GM23338 (cell line): ENCODE data around the gene ZBTB8B. TPM values are rescaled to one million over a fixed set of nuclear protein-coding genes. Genes with fewer than 3 reads are reported as not detected.
A peak's percentile ranks its signal among the peaks of the same experiment; 100 is the strongest.

Experiments
- ATAC-seq: fragments of 200-7000 bp; cut with Tn5 transposase; 3 replicates; pipeline ENCODE4 v1.9.1; 2020
- DNase-seq: peaks from one replicate; pipeline ENCODE4 v3.0.0-alpha.2; 2015; ENCODE audit warnings: low spot score
- H2AFZ ChIP-seq: fragments of 200-600 bp; sonication (generic); 2 replicates; pipeline ENCODE4 v1.8.0; 2016; ENCODE audit warnings: antibody characterized with exemption, mild to moderate bottlenecking, moderate library complexity
- H3F3A ChIP-seq: fragments of 200-600 bp; sonication (generic); replicated peaks from 2 replicates; pipeline ENCODE4 v1.8.0; 2017; ENCODE audit warnings: antibody characterized with exemption, mixed run types, low read depth
- H3K27ac ChIP-seq: fragments of 200-600 bp; sonication (generic); 2 replicates; pipeline ENCODE4 v1.6.1; 2016; ENCODE audit warnings: low read depth
- H3K27me3 ChIP-seq: fragments of 200-600 bp; sonication (generic); 2 replicates; pipeline ENCODE4 v1.8.0; 2016; ENCODE audit warnings: mild to moderate bottlenecking, mixed run types, moderate library complexity; ENCODE audit not compliant: insufficient read depth
- H3K36me3 ChIP-seq: fragments of 200-600 bp; sonication (generic); 2 replicates; pipeline ENCODE4 v1.8.0; 2016; ENCODE audit warnings: mild to moderate bottlenecking; ENCODE audit not compliant: insufficient read depth
- H3K4me1 ChIP-seq: fragments of 200-600 bp; sonication (generic); 2 replicates; pipeline ENCODE4 v1.8.0; 2016; ENCODE audit warnings: mild to moderate bottlenecking, moderate library complexity; ENCODE audit not compliant: insufficient read depth
- H3K4me2 ChIP-seq: fragments of 200-600 bp; sonication (generic); 2 replicates; pipeline ENCODE4 v1.7.1; 2017; ENCODE audit warnings: mixed run types
- H3K4me3 ChIP-seq: fragments of 200-600 bp; sonication (generic); 2 replicates; pipeline ENCODE4 v1.6.1; 2016; ENCODE audit warnings: mixed run types
- H3K79me2 ChIP-seq: fragments of 200-600 bp; sonication (generic); replicated peaks from 2 replicates; pipeline ENCODE4 v1.8.0; 2017; ENCODE audit warnings: mild to moderate bottlenecking; ENCODE audit not compliant: insufficient read depth
- H3K9me2 ChIP-seq: fragments of 200-600 bp; sonication (generic); 2 replicates; pipeline ENCODE4 v1.8.0; 2017; ENCODE audit not compliant: insufficient read depth
- H4K20me1 ChIP-seq: fragments of 200-600 bp; sonication (generic); replicated peaks from 2 replicates; pipeline ENCODE4 v1.8.0; 2017; ENCODE audit warnings: mild to moderate bottlenecking; ENCODE audit not compliant: insufficient read depth
- H3K27ac Mint-ChIP-seq: 2 replicates; pipeline ENCODE4 v1.8.0; 2020; ENCODE audit warnings: inconsistent platforms, mild to moderate bottlenecking, moderate library complexity, mixed read lengths
- H3K27me3 Mint-ChIP-seq: 3 replicates; pipeline ENCODE4 v1.8.0; 2022; ENCODE audit warnings: low read depth, mild to moderate bottlenecking, moderate library complexity, mixed read lengths, inconsistent platforms; ENCODE audit not compliant: insufficient read depth, poor library complexity
- H3K36me3 Mint-ChIP-seq: 3 replicates; pipeline ENCODE4 v1.8.0; 2021; ENCODE audit warnings: low read depth, mild to moderate bottlenecking, inconsistent platforms, moderate library complexity, mixed read lengths
- H3K4me1 Mint-ChIP-seq: 3 replicates; pipeline ENCODE4 v1.8.0; 2020; ENCODE audit warnings: mild to moderate bottlenecking, inconsistent platforms, mixed read lengths
- H3K4me3 Mint-ChIP-seq: 3 replicates; pipeline ENCODE4 v1.8.0; 2021; ENCODE audit warnings: moderate library complexity, mild to moderate bottlenecking, inconsistent platforms, mixed read lengths
- H3K9me3 Mint-ChIP-seq: 3 replicates; pipeline ENCODE4 v1.8.0; 2020; ENCODE audit warnings: moderate library complexity, mild to moderate bottlenecking, inconsistent platforms, mixed read lengths
- CREB1 ChIP-seq: fragments of 250-450 bp; sonication (Bioruptor Pico); IDR thresholded peaks from 2 replicates; pipeline ENCODE4 v1.5.0; 2020; ENCODE audit warnings: low read depth, mild to moderate bottlenecking, moderate library complexity
- CTCF ChIP-seq, 2 experiments: fragments of 200-600 bp in 1 of 2; sonication (generic) in 1 of 2; conservative IDR thresholded peaks; 2 replicates each; pipeline versions ENCODE4 v1.5.1 to v1.6.1; 2016 to 2017; ENCODE audit warnings: antibody characterized with exemption in 2 of 2, low read depth in 2 of 2, mild to moderate bottlenecking in 2 of 2, moderate library complexity in 1 of 2
- ETS1 ChIP-seq: IDR thresholded peaks from 2 replicates; pipeline ENCODE4 v1.6.1; 2016; ENCODE audit warnings: antibody characterized with exemption
- EZH2 ChIP-seq: fragments of 200-600 bp; sonication (generic); IDR thresholded peaks from one replicate; pipeline ENCODE4 v1.8.0; 2017; ENCODE audit warnings: antibody characterized with exemption, mild to moderate bottlenecking, low read depth; ENCODE audit not compliant: unreplicated experiment
- EZH2phosphoT487 ChIP-seq: fragments of 200-600 bp; sonication (generic); IDR thresholded peaks from one replicate; pipeline ENCODE4 v1.8.1; 2018; ENCODE audit warnings: antibody characterized with exemption; ENCODE audit not compliant: unreplicated experiment
- JUNB ChIP-seq: IDR thresholded peaks from one replicate; pipeline ENCODE4 v1.6.1; 2016; ENCODE audit warnings: antibody characterized with exemption; ENCODE audit not compliant: unreplicated experiment
- NANOG ChIP-seq: IDR thresholded peaks from 2 replicates; pipeline ENCODE4 v1.6.1; 2016; ENCODE audit warnings: antibody characterized with exemption, borderline replicate concordance
- POLR2AphosphoS5 ChIP-seq: IDR thresholded peaks from 2 replicates; pipeline ENCODE4 v1.6.1; 2016; ENCODE audit warnings: antibody characterized with exemption, low read depth
- REST ChIP-seq: IDR thresholded peaks from one replicate; pipeline ENCODE4 v1.6.1; 2018; ENCODE audit warnings: antibody characterized with exemption; ENCODE audit not compliant: unreplicated experiment
- STAT1 ChIP-seq: IDR thresholded peaks from one replicate; pipeline ENCODE4 v1.6.1; 2016; ENCODE audit warnings: antibody characterized with exemption; ENCODE audit not compliant: unreplicated experiment
- ZNF114 ChIP-seq: fragments of 250-450 bp; sonication (Bioruptor Pico); IDR thresholded peaks from 2 replicates; pipeline ENCODE4 v1.5.0; 2020; ENCODE audit warnings: mild to moderate bottlenecking, moderate library complexity
- ZNF331 ChIP-seq: fragments of 250-450 bp; sonication (Bioruptor Pico); IDR thresholded peaks from 2 replicates; pipeline ENCODE4 v1.5.0; 2020; ENCODE audit warnings: low read depth, mild to moderate bottlenecking, moderate library complexity
- polyA plus RNA-seq: library from polyadenylated mRNA; unstranded; fragments of >200 nt; fragmentation: Nextera tagmentation; extraction: Ambion mirVana; gene quantifications from 2 replicates; pipeline ENCODE4 v1.2.1, GENCODE V29; 2016
- total RNA-seq: library from RNA; depleted of rRNA; stranded (reverse); fragments of >200 nt; shearing (Covaris generic); gene quantifications from 2 replicates; pipeline ENCODE4 v1.2.3, GENCODE V29; 2014
- TF ChIP-seq, protein P1 (sequence below): fragments of 250-450 bp; sonication (Bioruptor Pico); IDR thresholded peaks from 2 replicates; pipeline ENCODE4 v1.5.0; 2020; ENCODE audit warnings: mild to moderate bottlenecking, moderate library complexity

Gene ZBTB8B
- total and polyA plus RNA-seq, 2 experiments from 2014 or later, result 0.95 to 4.2 TPM

GRCh38 chr1:32498751-32499150 is 33.9 kb downstream of the ZBTB8B start:
- Mint-ChIP-seq H3K27me3 (peaks cover 7% of the 10 kb centered on the region), H3K4me3 (peak overlapping the region; percentile 24; the same call in 1 of the 3 replicates), H3K27ac (no peak overlapping the region; the same call in 1 of the 2 replicates), H3K36me3 (no peaks in the 10 kb centered on the region; the same call in 2 of the 3 replicates), H3K9me3 (no peaks in the 10 kb centered on the region), H3K4me1 (peaks cover 11% of the 10 kb centered on the region; the same call in 2 of the 3 replicates)
- Histone ChIP-seq H3K4me3 (no peak overlapping the region), H3K9me2 (no peaks in the 10 kb centered on the region), H3K27ac (no peak overlapping the region; the same call in 1 of the 2 replicates), H2AFZ (0 out of 2 replicates have a peak overlapping the region, but pooled peaks have one; percentile 28), H3K4me2 (no peak overlapping the region), H3K4me1 (no peaks in the 10 kb centered on the region), H3K27me3 (no peaks in the 10 kb centered on the region), H4K20me1 (no peaks in the 10 kb centered on the region), H3K79me2 (no peaks in the 10 kb centered on the region), H3K36me3 (no peaks in the 10 kb centered on the region), H3F3A (peaks cover 29% of the 10 kb centered on the region)
- DNase-seq (no peak), ATAC-seq (no peak)
- TF ChIP-seq POLR2AphosphoS5 (no peak), CREB1 (no peak), STAT1 (no peak), EZH2phosphoT487 (no peak), ZNF114 (CRISPR knock-in tag) (no peak), REST (no peak), ZNF331 (CRISPR knock-in tag) (no peak), CTCF (conservative IDR thresholded peaks at IDR 0.05; ENCODE audit: low read depth in 2 of 2) (no peak), NANOG (no peak), JUNB (no peak), ETS1 (no peak), EZH2 (no peak)
- TF ChIP-seq, protein P1, sequence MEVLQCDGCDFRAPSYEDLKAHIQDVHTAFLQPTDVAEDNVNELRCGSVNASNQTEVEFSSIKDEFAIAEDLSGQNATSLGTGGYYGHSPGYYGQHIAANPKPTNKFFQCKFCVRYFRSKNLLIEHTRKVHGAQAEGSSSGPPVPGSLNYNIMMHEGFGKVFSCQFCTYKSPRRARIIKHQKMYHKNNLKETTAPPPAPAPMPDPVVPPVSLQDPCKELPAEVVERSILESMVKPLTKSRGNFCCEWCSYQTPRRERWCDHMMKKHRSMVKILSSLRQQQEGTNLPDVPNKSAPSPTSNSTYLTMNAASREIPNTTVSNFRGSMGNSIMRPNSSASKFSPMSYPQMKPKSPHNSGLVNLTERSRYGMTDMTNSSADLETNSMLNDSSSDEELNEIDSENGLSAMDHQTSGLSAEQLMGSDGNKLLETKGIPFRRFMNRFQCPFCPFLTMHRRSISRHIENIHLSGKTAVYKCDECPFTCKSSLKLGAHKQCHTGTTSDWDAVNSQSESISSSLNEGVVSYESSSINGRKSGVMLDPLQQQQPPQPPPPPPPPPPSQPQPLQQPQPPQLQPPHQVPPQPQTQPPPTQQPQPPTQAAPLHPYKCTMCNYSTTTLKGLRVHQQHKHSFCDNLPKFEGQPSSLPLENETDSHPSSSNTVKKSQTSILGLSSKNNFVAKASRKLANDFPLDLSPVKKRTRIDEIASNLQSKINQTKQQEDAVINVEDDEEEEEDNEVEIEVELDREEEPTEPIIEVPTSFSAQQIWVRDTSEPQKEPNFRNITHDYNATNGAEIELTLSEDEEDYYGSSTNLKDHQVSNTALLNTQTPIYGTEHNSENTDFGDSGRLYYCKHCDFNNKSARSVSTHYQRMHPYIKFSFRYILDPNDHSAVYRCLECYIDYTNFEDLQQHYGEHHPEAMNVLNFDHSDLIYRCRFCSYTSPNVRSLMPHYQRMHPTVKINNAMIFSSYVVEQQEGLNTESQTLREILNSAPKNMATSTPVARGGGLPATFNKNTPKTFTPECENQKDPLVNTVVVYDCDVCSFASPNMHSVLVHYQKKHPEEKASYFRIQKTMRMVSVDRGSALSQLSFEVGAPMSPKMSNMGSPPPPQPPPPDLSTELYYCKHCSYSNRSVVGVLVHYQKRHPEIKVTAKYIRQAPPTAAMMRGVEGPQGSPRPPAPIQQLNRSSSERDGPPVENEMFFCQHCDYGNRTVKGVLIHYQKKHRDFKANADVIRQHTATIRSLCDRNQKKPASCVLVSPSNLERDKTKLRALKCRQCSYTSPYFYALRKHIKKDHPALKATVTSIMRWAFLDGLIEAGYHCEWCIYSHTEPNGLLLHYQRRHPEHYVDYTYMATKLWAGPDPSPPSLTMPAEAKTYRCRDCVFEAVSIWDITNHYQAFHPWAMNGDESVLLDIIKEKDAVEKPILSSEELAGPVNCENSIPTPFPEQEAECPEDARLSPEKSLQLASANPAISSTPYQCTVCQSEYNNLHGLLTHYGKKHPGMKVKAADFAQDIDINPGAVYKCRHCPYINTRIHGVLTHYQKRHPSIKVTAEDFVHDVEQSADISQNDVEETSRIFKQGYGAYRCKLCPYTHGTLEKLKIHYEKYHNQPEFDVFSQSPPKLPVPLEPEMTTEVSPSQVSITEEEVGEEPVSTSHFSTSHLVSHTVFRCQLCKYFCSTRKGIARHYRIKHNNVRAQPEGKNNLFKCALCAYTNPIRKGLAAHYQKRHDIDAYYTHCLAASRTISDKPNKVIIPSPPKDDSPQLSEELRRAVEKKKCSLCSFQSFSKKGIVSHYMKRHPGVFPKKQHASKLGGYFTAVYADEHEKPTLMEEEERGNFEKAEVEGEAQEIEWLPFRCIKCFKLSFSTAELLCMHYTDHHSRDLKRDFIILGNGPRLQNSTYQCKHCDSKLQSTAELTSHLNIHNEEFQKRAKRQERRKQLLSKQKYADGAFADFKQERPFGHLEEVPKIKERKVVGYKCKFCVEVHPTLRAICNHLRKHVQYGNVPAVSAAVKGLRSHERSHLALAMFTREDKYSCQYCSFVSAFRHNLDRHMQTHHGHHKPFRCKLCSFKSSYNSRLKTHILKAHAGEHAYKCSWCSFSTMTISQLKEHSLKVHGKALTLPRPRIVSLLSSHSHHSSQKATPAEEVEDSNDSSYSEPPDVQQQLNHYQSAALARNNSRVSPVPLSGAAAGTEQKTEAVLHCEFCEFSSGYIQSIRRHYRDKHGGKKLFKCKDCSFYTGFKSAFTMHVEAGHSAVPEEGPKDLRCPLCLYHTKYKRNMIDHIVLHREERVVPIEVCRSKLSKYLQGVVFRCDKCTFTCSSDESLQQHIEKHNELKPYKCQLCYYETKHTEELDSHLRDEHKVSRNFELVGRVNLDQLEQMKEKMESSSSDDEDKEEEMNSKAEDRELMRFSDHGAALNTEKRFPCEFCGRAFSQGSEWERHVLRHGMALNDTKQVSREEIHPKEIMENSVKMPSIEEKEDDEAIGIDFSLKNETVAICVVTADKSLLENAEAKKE, result no peak
